RPMI8226 (cell line): Measurements from ENCODE around the gene PARD6A.
A peak's percentile ranks its signal among the peaks of the same experiment; 100 is the strongest.
"Not testable (repeated sequence)": the region's sequence is repeated elsewhere in the genome, so short reads cannot be mapped to it uniquely, and the experiment has no call there.

ENCODE experiments used
- DNase-seq: peaks from one replicate; pipeline ENCODE4 v3.0.0-alpha.2; 2015

PARD6A gene

GRCh38 chr16:67667453-67667816, 6.7 kb downstream of the PARD6A start:
- DNase-seq: no peak

GRCh38 chr16:67667817-67668494, 7.2 kb downstream of the PARD6A start:
- DNase-seq: peak; percentile 99

GRCh38 chr16:67668495-67669157, 7.9 kb downstream of the PARD6A start:
- peak; percentile 48 for DNase-seq

GRCh38 chr16:67669499-67670101, 8.8 kb downstream of the PARD6A start:
- no peak for DNase-seq

- no peak for DNase-seq
Measured at GRCh38 chr16:67672306-67672705, 11.5 kb downstream of the PARD6A start.

- DNase-seq: peak; percentile 73
Measured at GRCh38 chr16:67672739-67673662, 12.2 kb downstream of the PARD6A start.

GRCh38 chr16:67673712-67674580, 13.2 kb downstream of the PARD6A start:
- no peak for DNase-seq

GRCh38 chr16:67674851-67675578, 14.3 kb downstream of the PARD6A start:
- no peak for DNase-seq

- DNase-seq: no peak
Measured at GRCh38 chr16:67675579-67675935, 14.8 kb downstream of the PARD6A start.

- DNase-seq: no peak
Measured at GRCh38 chr16:67675999-67676398, 15.2 kb downstream of the PARD6A start.

- DNase-seq: no peak
Measured at GRCh38 chr16:67676516-67676915, 15.8 kb downstream of the PARD6A start.

- no peak for DNase-seq
Measured at GRCh38 chr16:67676939-67677338, 16.2 kb downstream of the PARD6A start.

- DNase-seq: no peak
Measured at GRCh38 chr16:67677712-67678111, 17.0 kb downstream of the PARD6A start.

GRCh38 chr16:67678354-67679023, 17.7 kb downstream of the PARD6A start:
- DNase-seq: no peak

GRCh38 chr16:67679935-67680897, 19.5 kb downstream of the PARD6A start:
- no peak for DNase-seq

- no peak for DNase-seq
Measured at GRCh38 chr16:67683767-67684166, 23.0 kb downstream of the PARD6A start.

- no peak for DNase-seq
Measured at GRCh38 chr16:67685388-67686112, 24.8 kb downstream of the PARD6A start.

- DNase-seq: not testable (repeated sequence)
Measured at GRCh38 chr16:67693517-67694285, 32.9 kb downstream of the PARD6A start.
